GM12878 (cell line): ENCODE measurements around the gene NHS. TPM values are rescaled to one million over a fixed set of nuclear protein-coding genes. Genes with fewer than 3 reads are reported as not detected.

Source experiments
- ATAC-seq: fragments of 200-7000 bp; cut with Tn5 transposase; 3 replicates; pipeline ENCODE4 v1.9.1; 2020; ENCODE audit warnings: mild to moderate bottlenecking, moderate library complexity
- BruUV-seq: library from RNA; stranded (reverse); fragments of 400-500 nt; replicated peaks from 2 replicates; lab custom pipeline; 2021; lab: Mats Ljungman, UMichigan
- CTCF ChIA-PET: fragments of 300-600 bp; sonication (Branson Sonifier 250); formaldehyde crosslinking; extraction: SDS; loops from one replicate; lab custom pipeline; 2021; ENCODE audit warnings: inconsistent platforms; lab: Yijun Ruan, JAX
- POLR2A ChIA-PET: fragments of 350-600 bp; formaldehyde crosslinking; extraction: SDS; loops from one replicate; lab custom pipeline; 2021; ENCODE audit warnings: inconsistent platforms; lab: Charles Lee
- RAD21 ChIA-PET: fragments of 300-600 bp; sonication (Branson Sonifier 250); formaldehyde crosslinking; loops from one replicate; lab custom pipeline; 2023; ENCODE audit warnings: antibody characterized with exemption; ENCODE audit not compliant: unreplicated experiment; lab: Charles Lee
- SMC1A ChIA-PET: fragments of 300-600 bp; sonication (Branson Sonifier 250); formaldehyde crosslinking; loops from one replicate; lab custom pipeline; 2023; ENCODE audit not compliant: unreplicated experiment, uncharacterized antibody; lab: Charles Lee
- DNase-seq: peaks from one replicate; pipeline ENCODE4 v3.0.0-alpha.2; 2011; ENCODE audit warnings: low read depth, low spot score
- FAIRE-seq: peaks from 3 replicates; lab custom pipeline; 2011; peaks lifted over from hg19 to GRCh38; lab: Jason Lieb, UNC
- H2AFZ ChIP-seq: 2 replicates; pipeline ENCODE4 v1.6.0; 2011; ENCODE audit warnings: low read depth, low read length, control low read depth; ENCODE audit not compliant: control insufficient read depth
- H3K27ac ChIP-seq: 2 replicates; pipeline ENCODE4 v1.5.1; 2011; ENCODE audit warnings: control low read depth; ENCODE audit not compliant: control insufficient read depth, insufficient read depth
- H3K27me3 ChIP-seq, 2 experiments: replicated peaks in 1 of 2; 2 replicates each; pipeline versions ENCODE4 v1.6.0 to v1.6.1; 2011; ENCODE audit warnings: low read length in 1 of 2; ENCODE audit not compliant: control insufficient read depth in 2 of 2, insufficient read depth in 2 of 2
- H3K36me3 ChIP-seq, 2 experiments: 2 replicates each; pipeline ENCODE4 v1.5.1; 2011; ENCODE audit warnings: low read length in 1 of 2; ENCODE audit not compliant: control insufficient read depth in 2 of 2, insufficient read depth in 2 of 2
- H3K4me1 ChIP-seq: 2 replicates; pipeline ENCODE4 v1.6.1; 2011; ENCODE audit warnings: mild to moderate bottlenecking, low read length, moderate library complexity, mixed read lengths; ENCODE audit not compliant: control insufficient read depth, insufficient read depth
- H3K4me2 ChIP-seq: 2 replicates; pipeline ENCODE4 v1.6.0; 2011; ENCODE audit warnings: control low read depth; ENCODE audit not compliant: control insufficient read depth, insufficient read depth
- H3K4me3 ChIP-seq: fragments of 200-600 bp; sonication (generic); 2 replicates; pipeline ENCODE4 v1.5.1; 2016
- H3K79me2 ChIP-seq: 2 replicates; pipeline ENCODE4 v1.6.0; 2011; ENCODE audit warnings: low read length; ENCODE audit not compliant: control insufficient read depth, insufficient read depth
- H3K9ac ChIP-seq: 2 replicates; pipeline ENCODE4 v1.8.0; 2011; ENCODE audit warnings: low read length, control low read depth, mixed read lengths; ENCODE audit not compliant: control insufficient read depth, insufficient read depth
- H3K9me3 ChIP-seq: replicated peaks from 3 replicates; pipeline ENCODE4 v1.5.1; 2011; ENCODE audit warnings: mild to moderate bottlenecking, low read length; ENCODE audit not compliant: control insufficient read depth, insufficient read depth
- H4K20me1 ChIP-seq: 2 replicates; pipeline ENCODE4 v1.6.0; 2011; ENCODE audit not compliant: control insufficient read depth, insufficient read depth
- ATF7 ChIP-seq: fragments of 450-650 bp; IDR thresholded peaks from 2 replicates; pipeline ENCODE4 v1.6.1; 2016; ENCODE audit warnings: low read depth, mild to moderate bottlenecking
- BACH1 ChIP-seq: fragments of 450-650 bp; IDR thresholded peaks from 2 replicates; pipeline ENCODE4 v1.6.1; 2017; ENCODE audit warnings: mild to moderate bottlenecking, borderline replicate concordance
- BHLHE40 ChIP-seq, 2 experiments: fragments of 450-650 bp in 1 of 2; IDR thresholded peaks; 2 replicates each; pipeline ENCODE4 v1.6.1; 2011 to 2017; ENCODE audit warnings: low read depth in 2 of 2, borderline replicate concordance in 1 of 2, improper control_type of control experiment in 1 of 2, low read length in 1 of 2, mild to moderate bottlenecking in 1 of 2
- CREM ChIP-seq: IDR thresholded peaks from 2 replicates; pipeline ENCODE4 v1.6.1; 2014; ENCODE audit warnings: antibody characterized with exemption, low read depth
- CTCF ChIP-seq, 3 experiments: IDR thresholded peaks in 2 of 3; conservative IDR thresholded peaks in 1 of 3; 2 replicates each; pipeline ENCODE4 v1.5.1; 2011; ENCODE audit warnings: low read depth in 3 of 3, low read length in 3 of 3, mild to moderate bottlenecking in 3 of 3, control low read depth in 2 of 3, moderate library complexity in 2 of 3, inconsistent platforms in 1 of 3, mixed read lengths in 1 of 3; ENCODE audit not compliant: control insufficient read depth in 2 of 3, insufficient read depth in 1 of 3; ENCODE audit errors: extremely low read depth in 1 of 3
- HDGF ChIP-seq: fragments of 450-650 bp; IDR thresholded peaks from 2 replicates; pipeline ENCODE4 v1.6.1; 2016; ENCODE audit warnings: antibody characterized with exemption
- IKZF1 ChIP-seq: fragments of 450-650 bp; conservative IDR thresholded peaks from 2 replicates; pipeline ENCODE4 v1.6.1; 2017; ENCODE audit warnings: antibody characterized with exemption, mild to moderate bottlenecking
- IRF4 ChIP-seq: IDR thresholded peaks from 2 replicates; pipeline ENCODE4 v1.6.1; 2011; ENCODE audit warnings: low read depth, low read length
- KDM1A ChIP-seq: fragments of 200-600 bp; sonication (generic); IDR thresholded peaks from 2 replicates; pipeline ENCODE4 v1.6.1; 2016; ENCODE audit warnings: borderline replicate concordance
- MEF2B ChIP-seq: fragments of 450-650 bp; IDR thresholded peaks from 2 replicates; pipeline ENCODE4 v1.6.1; 2018; ENCODE audit warnings: mild to moderate bottlenecking, moderate library complexity; ENCODE audit not compliant: partially characterized antibody, poor library complexity, severe bottlenecking
- MLLT1 ChIP-seq: fragments of 450-650 bp; IDR thresholded peaks from 2 replicates; pipeline ENCODE4 v1.6.1; 2016; ENCODE audit warnings: mild to moderate bottlenecking
- NRF1 ChIP-seq: conservative IDR thresholded peaks from 2 replicates; pipeline ENCODE4 v1.6.1; 2011; ENCODE audit warnings: mild to moderate bottlenecking, low read depth, low read length, improper control_type of control experiment
- RCOR1 ChIP-seq: conservative IDR thresholded peaks from 2 replicates; pipeline ENCODE4 v1.6.1; 2012; ENCODE audit warnings: low read depth, low read length, improper control_type of control experiment
- SIN3A ChIP-seq: IDR thresholded peaks from 2 replicates; pipeline ENCODE4 v1.6.1; 2012; ENCODE audit warnings: low read depth, low read length, improper control_type of control experiment
- STAT1 ChIP-seq: fragments of 450-650 bp; conservative IDR thresholded peaks from 2 replicates; pipeline ENCODE4 v1.6.1; 2014; ENCODE audit warnings: antibody characterized with exemption, mild to moderate bottlenecking
- TARDBP ChIP-seq: IDR thresholded peaks from 2 replicates; pipeline ENCODE4 v1.6.1; 2016; ENCODE audit warnings: borderline replicate concordance
- ZSCAN29 ChIP-seq: fragments of 450-650 bp; IDR thresholded peaks from 2 replicates; pipeline ENCODE4 v1.6.1; 2017; ENCODE audit warnings: mild to moderate bottlenecking, moderate library complexity
- in situ Hi-C: fragments of 300-500 bp; cut with MboI; formaldehyde crosslinking; loops from 9 replicates; pipeline ENCODE4 v1.14.3; 2018; ENCODE audit warnings: mixed read lengths
- intact Hi-C: fragments of 100-400 bp; cut with micrococcal nuclease; formaldehyde crosslinking; loops from one replicate; pipeline ENCODE4 v1.14.2; 2022; ENCODE audit not compliant: unreplicated experiment
- polyA plus RNA-seq, 11 experiments: library from polyadenylated mRNA; depleted of rRNA in 4 of 11; unstranded in 6 of 11; stranded (reverse) in 5 of 11; fragments of >200 nt; fragmentation: Nextera tagmentation in 4 of 11; fragmentation: Illumina TruSeq in 1 of 11; extraction: Ambion mirVana in 4 of 11; extraction: Trizol in 1 of 11; gene quantifications; 1 replicate in 1 of 11; 2 replicates in 10 of 11; pipeline versions ENCODE4 v1.2.1 to v1.2.3, GENCODE V29; 2011 to 2016; ENCODE audit warnings: inconsistent platforms in 2 of 11, missing spikeins in 2 of 11, low read depth in 1 of 11
- total RNA-seq, 4 experiments: library from RNA; depleted of rRNA in 3 of 4; stranded (reverse); fragments of >200 nt in 3 of 4; fragmentation: Illumina TruSeq in 1 of 4; extraction: Trizol in 1 of 4; gene quantifications; 2 replicates each; pipeline versions ENCODE4 v1.2.1 to v1.2.3, GENCODE V29; 2013 to 2021
- TF ChIP-seq, protein P1 (sequence below): fragments of 450-650 bp; IDR thresholded peaks from 2 replicates; pipeline ENCODE4 v1.6.1; 2017; ENCODE audit warnings: low read depth, mild to moderate bottlenecking, moderate library complexity
- TF ChIP-seq, protein P2 (sequence below): IDR thresholded peaks from 2 replicates; pipeline ENCODE4 v1.6.1; 2012; ENCODE audit warnings: low read depth, low read length, improper control_type of control experiment

Gene NHS
- total and polyA plus RNA-seq, 10 of the 15 experiments (the other 5 are each of a cell fraction or from before 2014, with no cell fraction given): under 0.01 to 0.07 (median 0.03) TPM; not detected in 7

DNA sequence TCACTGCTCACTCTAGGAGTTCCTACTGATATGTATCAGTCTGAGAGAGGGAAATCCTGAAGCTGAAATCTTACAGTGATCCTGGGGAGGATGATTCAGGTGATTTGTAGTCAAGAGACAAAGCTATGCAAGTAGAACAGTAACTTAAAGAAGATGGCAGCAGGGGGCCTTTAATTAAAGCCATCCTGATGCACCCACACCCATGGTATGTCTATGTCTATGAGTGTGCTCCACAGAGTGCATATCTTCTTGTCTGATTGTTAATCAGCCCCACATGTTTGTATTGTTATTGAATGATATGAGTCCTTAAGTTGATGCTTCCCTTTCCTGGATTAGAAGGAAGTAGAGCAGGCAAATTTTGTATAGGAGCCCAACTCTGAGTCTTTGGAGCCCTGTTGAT is 78.8 kb downstream of the NHS start:
- ChIA-PET RAD21 (no interaction called here), CTCF (no interaction called here), SMC1A (interaction anchor here (1.1 kb wide), 1 partner anchor 210 kb away, joined by 3 read pairs; no protein-coding TSS in a partner anchor), POLR2A (no interaction called here)
- BruUV-seq: no TSS peak
- ATAC-seq: no peak
- intact Hi-C loops: no loop called here
- no peak overlapping the region for H3K4me2 ChIP-seq
- no peaks in the 10 kb centered on the region for H3K9me3 ChIP-seq
- no peaks in the 10 kb centered on the region for H3K36me3 ChIP-seq
- H3K27ac ChIP-seq: no peak overlapping the region
- no peak overlapping the region for H2AFZ ChIP-seq
- H3K4me1 ChIP-seq: no peaks in the 10 kb centered on the region
- H3K4me3 ChIP-seq: no peak overlapping the region
- TF ChIP-seq RCOR1 (no peak), HDGF (no peak), KDM1A (no peak), BACH1 (no peak), ZSCAN29 (no peak), IKZF1 (no peak), NRF1 (no peak), CTCF (IDR thresholded peaks at IDR 0.05 in 2 of 3, conservative IDR thresholded peaks at IDR 0.05 in 1 of 3; ENCODE audit: control insufficient read depth in 2 of 3, extremely low read depth in 1 of 3, insufficient read depth in 1 of 3, low read depth in 3 of 3, low read length in 3 of 3) (no peak), TARDBP (no peak), MLLT1 (no peak), CREM (no peak), MEF2B (no peak), ATF7 (no peak), STAT1 (no peak), BHLHE40 (IDR thresholded peaks at IDR 0.05; ENCODE audit: borderline replicate concordance in 1 of 2, low read depth in 2 of 2, low read length in 1 of 2) (no peak), SIN3A (no peak), IRF4 (no peak)
- TF ChIP-seq, protein P1, sequence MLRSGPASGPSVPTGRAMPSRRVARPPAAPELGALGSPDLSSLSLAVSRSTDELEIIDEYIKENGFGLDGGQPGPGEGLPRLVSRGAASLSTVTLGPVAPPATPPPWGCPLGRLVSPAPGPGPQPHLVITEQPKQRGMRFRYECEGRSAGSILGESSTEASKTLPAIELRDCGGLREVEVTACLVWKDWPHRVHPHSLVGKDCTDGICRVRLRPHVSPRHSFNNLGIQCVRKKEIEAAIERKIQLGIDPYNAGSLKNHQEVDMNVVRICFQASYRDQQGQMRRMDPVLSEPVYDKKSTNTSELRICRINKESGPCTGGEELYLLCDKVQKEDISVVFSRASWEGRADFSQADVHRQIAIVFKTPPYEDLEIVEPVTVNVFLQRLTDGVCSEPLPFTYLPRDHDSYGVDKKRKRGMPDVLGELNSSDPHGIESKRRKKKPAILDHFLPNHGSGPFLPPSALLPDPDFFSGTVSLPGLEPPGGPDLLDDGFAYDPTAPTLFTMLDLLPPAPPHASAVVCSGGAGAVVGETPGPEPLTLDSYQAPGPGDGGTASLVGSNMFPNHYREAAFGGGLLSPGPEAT: no peak
- TF ChIP-seq, protein P2, sequence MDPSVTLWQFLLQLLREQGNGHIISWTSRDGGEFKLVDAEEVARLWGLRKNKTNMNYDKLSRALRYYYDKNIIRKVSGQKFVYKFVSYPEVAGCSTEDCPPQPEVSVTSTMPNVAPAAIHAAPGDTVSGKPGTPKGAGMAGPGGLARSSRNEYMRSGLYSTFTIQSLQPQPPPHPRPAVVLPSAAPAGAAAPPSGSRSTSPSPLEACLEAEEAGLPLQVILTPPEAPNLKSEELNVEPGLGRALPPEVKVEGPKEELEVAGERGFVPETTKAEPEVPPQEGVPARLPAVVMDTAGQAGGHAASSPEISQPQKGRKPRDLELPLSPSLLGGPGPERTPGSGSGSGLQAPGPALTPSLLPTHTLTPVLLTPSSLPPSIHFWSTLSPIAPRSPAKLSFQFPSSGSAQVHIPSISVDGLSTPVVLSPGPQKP: no peak
- TF ChIP-seq, all 136 proteins: peak for 0
- DNase-seq (no peak), FAIRE-seq (no peak)
- Histone ChIP-seq H3K9ac (no peak overlapping the region), H3K79me2 (no peaks in the 10 kb centered on the region), H3K27me3 (no peaks in the 10 kb centered on the region), H4K20me1 (no peaks in the 10 kb centered on the region)
- in situ Hi-C loops: no loop called here
